ENCODE results near the gene RRAS2.

The RRAS2 gene

GRCh38 chr11:14335712-14336111 lies 23.3 kb downstream of the RRAS2 start:
- DNase-seq: no peak

DNA sequence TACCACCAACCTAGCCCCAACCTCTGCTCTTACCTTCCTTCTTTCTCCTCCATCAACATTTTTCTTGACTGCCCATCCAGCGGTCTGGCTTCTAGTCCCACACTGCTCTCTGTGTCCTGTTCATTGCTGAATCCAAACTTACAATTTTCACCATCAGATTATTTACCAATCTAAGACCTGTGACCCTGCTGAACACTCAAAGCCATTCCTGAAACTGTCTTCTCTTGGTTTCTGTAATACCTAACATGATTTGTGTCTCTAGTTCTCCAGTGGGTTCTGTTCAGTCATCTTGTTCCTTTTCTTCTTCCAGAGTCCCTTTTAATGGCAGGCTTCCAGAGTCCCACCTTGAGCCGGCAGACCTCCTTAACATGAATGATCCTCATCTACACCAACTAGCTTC lies 24.1 kb downstream of the RRAS2 start:
- DNase-seq: no peak

DNA sequence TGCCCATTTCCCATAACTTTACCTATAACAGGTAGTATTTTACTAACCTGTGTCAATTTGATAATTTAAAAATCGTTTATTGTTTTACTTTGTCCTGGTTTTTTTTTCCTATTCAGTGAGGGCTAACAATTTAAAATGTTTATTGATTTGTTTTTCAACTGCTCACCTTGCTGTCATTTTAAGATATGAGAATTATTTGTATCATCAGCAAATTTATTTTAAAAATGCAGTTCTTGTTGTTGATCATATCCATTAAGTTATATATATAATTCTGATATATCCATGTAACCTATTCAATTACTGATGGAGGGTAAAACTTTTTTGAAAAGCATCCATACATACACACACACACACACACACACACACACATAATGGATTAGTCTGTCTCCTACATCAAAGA lies 24.8 kb downstream of the RRAS2 start:
- DNase-seq: no peak

DNA sequence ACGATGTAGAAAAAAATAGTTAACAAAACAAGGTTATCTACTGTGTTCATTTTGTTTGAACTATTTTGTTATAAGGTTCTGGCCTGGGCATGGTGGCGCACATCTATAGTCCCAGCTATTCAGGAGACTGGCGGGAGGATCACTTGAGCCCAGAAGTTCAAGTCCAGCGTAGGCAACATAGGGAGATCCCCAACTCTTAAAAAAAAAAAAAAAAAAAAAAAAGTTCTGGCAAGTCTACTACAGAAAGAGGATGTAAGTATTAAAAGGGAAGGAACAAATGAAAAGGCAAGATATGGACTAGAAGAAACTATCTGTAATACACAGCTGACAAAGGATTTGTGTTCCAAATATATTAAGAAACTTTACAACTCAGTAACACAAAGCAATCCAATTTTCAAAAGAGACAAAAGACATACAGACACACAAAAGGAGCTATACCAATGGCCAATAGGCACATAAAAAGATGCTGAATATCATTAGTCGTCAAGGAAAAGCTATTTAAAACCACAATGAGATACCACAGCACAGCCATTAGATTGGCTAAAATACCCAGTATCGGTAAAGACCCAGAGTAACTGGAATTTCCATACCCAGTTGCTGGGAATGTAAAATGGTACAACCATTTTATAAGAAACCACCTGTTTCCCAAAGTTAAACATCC lies 27.4 kb downstream of the RRAS2 start:
- no peak for DNase-seq

DNA sequence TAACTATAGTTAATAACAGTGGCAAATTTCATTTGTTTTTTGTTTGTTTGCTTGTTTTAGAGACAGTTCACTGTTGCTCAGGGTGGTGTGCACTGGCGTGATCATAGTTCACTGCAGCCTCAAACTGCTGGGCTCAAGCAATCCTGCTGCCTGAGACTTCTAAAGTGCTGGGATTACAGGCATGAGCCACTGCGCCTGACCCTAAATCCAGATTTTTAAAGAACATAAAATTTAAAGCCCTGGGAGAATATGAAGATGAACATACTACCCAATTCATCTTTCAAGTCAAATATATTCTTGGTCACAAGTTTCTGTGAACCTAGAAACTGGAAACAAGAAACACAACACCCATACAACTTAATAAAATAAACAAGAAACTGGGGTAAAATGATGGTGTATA lies 28.1 kb downstream of the RRAS2 start:
- no peak for DNase-seq

DNA sequence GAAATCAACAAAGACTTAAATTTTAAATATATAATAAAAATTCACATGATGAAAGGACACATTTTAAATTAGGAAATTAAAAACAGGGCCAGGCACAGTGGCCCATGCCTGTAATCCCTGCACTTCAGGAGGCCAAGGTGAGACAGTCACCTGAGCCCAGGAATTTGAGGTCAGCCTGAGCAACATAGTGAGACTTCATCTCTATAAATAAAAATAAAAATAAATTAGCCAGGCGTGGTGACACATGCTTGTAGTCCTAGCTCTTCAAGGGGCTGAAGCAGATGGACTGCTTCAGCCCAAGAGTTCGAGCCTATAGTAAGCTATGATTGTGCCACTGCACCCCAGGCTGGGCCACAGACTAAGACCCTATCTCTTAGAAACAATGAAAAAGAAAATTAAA lies 29.3 kb downstream of the RRAS2 start:
- DNase-seq: no peak

DNA sequence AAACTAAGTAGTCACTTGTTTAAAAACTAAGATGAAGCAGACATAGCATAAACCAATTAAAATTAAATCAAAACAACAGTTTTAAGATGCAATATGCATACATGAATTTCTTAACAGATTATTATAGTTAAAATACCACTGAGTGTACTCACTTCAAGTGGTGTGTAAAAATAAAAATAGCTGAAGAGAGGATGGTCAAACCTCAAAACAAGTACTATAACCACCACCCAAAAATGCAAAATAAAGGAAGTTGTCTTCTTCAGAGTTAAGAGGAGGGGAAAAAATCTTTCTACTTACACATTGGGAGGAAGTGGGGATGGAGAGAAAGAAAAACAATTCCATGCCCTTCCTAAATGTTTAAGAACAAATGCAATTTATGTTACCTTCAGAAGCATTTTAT lies 31.9 kb downstream of the RRAS2 start:
- no peak for DNase-seq

DNA sequence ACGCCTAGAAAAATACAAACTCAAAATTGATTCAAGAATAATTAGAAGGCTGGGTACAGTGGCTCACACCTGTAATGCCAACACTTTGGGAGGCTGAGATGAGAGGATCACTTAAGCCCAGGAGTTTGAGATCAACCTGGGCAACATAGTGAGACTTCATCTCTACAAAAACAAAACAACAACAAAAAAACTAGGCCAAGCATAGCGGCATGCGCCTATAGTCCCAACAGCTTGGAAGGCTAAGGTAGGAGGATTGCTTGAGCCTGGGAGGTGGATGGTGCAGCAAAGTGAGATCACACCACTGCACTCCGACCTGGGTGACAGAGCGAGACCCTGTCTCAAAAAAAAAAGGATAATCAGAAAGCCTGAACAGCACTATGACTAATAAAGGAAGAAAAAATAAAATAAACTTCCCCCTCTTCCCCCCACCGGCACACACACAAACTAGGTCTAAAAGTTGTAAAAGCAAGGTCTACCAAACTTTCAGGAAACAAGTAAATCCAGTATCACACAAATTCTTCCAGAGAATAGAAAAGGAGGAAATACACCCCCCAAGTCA lies 35.8 kb downstream of the RRAS2 start:
- no peak for DNase-seq

DNA sequence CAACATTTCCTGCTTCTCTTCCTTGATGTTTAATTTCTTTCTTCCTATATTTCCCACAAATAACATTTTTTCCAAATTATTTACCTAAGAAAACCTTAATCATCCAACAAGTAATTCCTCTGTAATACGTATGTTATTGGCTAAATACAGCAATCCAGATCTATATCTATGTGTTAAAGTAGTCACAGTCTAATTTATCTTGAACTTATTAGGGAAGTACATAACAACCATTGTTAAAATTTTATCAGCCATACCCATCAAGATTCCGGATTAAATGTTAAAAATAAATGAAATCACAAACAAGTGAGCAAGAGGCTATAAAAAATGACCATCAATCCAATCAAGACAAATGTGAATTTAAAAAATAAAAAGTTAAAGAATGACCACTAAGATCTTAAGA lies 36.5 kb downstream of the RRAS2 start:
- DNase-seq: no peak

DNA sequence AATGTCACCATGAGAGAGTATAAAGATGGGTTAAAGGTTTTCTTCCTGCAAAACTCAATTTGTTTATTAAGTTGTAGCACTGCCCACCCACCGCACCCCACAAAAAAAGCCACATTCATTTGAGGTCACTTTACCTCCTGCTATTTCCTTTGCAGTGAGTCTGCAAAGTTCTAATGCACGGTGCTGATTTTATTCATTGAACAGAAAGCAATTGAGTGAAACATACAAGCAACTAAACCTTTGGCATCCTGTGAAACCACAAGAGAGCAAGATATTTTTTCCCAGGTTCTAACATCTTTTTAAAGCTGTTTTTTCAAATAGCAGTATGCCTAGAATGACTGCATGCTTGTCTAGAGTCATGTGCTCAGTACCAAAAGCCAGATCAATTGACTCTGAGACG lies 39.0 kb downstream of the RRAS2 start:
- DNase-seq: no peak

DNA sequence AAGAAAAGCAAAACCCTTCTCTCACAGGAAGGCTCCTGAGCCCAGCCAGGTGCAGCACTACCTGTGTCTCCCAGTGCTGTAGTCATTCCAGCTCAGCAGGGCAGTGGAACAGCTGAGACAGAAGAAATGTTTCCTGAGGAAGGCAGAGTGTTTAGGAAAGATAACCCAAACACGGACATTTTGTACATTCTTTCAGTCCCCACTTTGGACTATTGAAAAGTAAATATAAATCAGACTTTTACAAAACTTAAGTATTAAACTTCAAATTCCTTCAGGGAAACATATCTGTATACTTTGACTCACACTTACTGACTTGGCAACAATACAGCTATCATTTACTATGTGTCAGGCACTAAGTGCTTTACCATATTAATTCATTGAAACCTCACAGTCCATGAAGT lies 40.4 kb downstream of the RRAS2 start:
- no peak for DNase-seq

DNA sequence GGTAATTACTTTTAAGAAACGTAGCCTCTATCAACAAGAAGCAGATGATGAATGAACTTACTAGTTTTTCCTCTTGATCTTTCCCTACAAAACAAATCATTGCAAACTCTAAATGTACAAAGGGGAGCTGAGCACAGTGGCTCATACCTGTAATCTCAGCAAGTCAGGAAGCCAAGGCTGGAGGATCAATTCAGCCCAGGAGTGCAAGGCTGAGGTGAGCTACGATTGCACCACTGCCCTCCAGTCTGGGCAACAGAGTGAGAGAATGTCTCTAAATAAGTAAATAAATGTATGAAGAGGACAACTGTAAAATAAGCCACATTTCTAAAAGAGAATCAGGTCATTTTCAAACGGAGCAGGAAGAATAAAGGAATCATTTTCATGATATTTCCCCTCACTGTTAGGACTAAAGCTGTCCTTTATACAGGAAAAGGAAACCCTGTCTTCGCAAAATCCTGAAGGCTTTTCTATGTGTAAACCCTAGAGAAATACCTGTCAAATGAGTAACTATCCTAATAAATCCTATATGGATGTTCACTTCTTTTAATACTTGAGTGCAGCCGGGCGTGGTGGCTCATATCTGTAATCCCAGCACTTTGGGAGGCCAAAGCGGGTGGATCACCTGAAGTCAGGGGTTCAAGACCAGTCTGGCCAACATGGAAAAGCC lies 41.2 kb downstream of the RRAS2 start:
- no peak for DNase-seq

- no peak for DNase-seq
Measured at GRCh38 chr11:14315130-14315529, 43.9 kb downstream of the RRAS2 start.

DNA sequence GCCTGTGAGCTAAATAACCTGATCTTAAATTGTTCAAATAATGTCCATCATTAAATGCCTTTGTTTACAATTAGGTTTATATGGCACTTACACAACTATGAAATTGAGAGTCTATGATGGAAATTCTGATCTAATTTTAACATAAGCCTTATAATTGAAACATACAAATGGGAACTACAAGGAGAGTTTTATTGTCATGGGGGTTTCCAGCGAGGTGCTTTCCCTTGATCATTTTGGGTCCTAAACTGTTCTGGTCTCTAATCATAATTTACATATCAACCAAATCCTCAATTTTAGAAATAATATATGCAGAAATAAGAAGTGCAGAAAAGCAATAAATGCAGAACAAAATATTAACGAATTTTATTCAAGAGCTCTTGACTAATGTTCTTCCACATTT lies 44.9 kb downstream of the RRAS2 start:
- no peak for DNase-seq

DNA sequence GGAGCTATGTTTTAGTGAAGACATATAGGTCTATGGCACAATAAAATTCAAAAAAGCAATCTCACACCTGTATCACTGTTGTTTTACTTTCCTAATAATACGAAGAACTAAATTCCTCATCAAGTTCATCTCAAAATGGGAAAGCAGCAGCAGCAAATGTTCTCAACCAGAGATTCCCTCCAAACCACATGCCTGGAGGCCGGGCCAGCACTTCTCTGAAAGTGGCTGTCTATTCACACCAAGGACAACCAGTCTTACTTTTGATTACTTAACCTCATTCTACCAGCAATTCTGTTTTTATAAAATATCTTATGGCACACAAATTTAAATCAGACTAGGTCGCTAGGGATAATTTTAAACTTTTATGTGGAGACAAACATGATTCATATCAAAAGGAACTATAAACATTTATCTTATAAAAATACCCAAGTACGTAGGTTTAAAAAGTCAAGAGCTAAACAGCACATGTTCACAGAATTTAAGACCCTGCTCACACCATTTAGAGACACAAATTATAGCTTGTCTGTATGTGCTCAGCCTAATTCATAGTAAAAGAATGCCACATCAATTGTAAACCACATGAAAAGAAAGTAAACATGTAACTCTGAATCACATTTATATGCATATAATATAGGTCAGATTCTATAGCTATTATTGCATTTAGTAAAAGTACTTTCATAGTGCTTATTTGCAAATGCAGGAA lies 46.1 kb downstream of the RRAS2 start:
- no peak for DNase-seq

DNA sequence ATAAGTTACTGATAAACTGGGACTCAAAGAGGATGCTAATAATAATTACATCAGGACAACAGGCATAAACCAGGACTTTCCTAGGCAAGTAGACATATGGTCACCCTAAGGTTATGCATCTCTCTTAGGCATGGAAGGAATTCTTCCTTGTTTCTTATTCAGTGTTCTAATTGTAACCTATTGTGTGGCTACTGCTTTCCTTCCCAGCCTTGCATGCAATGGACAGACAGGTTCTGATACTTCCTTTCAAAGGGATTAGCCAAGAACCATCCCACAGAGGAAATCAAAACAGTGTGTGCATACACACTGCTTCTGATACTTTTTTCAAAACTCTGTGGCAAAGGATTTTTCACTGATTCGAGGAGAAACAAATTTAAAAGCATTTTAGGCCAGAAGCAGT lies 48.3 kb downstream of the RRAS2 start:
- DNase-seq: no peak

DNA sequence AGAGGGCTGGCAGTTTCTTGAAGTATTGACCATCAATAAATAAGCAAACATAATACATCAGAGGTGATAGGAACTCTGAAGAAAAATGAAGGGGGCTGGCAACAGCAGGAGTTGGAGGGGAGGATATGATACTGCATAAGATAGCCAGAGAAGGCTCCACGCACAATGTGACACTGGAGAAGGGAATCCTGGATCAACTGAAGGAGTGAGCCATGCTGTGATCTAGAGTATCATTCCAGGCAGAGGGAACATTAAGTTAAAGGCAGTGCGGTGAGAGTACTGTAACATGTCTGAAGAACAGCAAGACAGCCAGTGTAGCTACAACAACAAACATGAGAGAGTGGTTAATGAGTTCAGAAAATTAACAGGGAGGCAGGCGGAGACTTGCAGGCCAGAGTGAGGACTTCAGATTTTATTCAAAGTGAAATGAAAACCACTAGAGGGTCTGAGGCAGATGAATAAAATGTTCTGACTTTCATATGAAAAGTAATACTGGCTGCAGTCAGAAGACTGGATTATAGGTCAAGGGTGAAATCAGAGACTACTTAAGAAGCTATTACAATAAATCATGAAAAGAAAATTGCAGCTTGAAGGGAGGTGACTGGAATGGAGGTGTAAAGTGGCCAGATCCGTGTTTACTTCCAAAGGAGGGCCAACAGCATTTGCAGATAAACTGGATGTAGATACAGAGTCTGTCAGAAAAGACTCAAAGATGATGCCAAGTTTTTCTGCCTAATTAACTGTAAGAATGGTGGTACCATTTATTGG lies 49.4 kb downstream of the RRAS2 start:
- DNase-seq: no peak

GRCh38 chr11:14308897-14309387 lies 50.0 kb downstream of the RRAS2 start:
- DNase-seq: no peak

DNA sequence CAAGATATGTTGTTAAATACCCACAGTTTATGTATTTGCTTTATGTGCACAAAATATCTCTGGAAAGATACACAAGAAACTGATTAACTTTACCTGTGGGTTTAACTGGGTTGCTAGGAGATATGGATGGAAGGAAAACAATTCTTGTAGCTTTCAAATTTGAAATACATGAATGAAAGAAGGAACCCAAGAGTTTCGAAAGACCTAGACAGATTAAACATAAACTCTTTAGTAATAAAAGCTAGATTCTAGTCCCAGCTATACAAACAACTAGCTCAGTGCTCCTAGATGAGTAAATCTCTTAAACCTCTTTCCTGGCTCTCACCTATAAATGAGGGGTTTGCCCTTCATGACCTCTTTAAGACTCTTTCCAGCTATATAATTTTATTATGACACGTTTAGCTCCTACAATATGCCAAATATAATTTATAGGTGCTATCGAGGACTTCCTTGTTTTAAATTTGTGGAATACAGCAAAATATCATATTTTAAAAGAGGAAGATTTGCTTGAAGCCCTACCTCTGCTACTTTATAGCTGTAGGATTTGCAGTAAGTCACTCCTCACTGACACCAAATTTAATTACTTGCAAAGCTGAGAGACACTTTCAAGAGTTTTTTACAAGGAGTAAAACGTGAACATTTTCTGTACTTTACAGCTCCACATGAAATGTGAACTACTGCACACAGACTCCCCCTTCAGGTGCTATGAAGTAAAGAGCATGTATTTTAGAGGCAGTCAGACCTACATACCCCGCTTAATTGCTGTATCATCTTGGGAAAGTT lies 50.7 kb downstream of the RRAS2 start:
- no peak for DNase-seq

- DNase-seq: no peak
Measured at GRCh38 chr11:14306481-14306880, 52.5 kb downstream of the RRAS2 start.

DNA sequence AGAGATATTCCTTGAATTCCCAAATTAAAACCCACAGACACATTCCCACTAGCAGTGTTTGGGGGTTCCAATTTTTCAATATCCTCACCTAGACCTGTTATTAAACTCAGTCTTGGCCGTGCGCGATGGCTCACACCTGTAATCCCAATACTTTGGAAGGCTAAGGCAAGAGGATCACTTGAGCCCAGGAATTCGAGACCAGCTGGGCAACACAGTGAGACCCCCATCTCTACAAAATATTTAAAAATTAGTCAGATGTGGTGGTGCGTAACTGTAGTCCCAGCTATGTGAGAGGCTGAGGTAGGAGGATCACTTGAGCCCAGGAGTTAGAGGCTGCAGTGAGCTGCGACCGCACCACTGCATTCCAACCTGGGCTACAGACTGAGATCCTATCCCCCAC lies 53.3 kb downstream of the RRAS2 start:
- DNase-seq: no peak

DNA sequence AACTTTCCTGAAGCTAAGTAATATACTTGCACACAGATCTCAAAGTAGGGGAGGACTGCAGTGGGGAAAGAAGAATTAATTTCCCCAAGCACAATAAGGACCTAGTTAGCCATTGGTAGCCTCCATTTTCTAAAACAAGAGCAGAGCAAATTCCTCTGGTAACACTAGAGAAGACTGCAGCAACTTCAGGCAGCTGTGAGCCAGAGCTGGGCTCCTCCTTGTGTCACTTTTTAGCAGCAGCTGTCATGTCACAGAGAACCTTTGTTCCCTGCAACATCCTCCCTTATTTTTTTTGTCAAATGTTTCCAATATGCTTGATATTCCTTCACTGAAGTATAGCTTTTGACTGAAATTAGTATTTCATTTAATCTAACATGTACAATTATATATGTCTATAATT lies 54.4 kb downstream of the RRAS2 start:
- no peak for DNase-seq
